Fibroblast of upper back skin (primary cell): ENCODE data around the gene CYP51A1.
"Not testable (repeated sequence)": the region's sequence is repeated elsewhere in the genome, so short reads cannot be mapped to it uniquely, and the experiment has no call there.

Experiments
- DNase-seq: peaks from one replicate; pipeline ENCODE4 v3.0.0-alpha.2; 2013

Gene CYP51A1

DNA sequence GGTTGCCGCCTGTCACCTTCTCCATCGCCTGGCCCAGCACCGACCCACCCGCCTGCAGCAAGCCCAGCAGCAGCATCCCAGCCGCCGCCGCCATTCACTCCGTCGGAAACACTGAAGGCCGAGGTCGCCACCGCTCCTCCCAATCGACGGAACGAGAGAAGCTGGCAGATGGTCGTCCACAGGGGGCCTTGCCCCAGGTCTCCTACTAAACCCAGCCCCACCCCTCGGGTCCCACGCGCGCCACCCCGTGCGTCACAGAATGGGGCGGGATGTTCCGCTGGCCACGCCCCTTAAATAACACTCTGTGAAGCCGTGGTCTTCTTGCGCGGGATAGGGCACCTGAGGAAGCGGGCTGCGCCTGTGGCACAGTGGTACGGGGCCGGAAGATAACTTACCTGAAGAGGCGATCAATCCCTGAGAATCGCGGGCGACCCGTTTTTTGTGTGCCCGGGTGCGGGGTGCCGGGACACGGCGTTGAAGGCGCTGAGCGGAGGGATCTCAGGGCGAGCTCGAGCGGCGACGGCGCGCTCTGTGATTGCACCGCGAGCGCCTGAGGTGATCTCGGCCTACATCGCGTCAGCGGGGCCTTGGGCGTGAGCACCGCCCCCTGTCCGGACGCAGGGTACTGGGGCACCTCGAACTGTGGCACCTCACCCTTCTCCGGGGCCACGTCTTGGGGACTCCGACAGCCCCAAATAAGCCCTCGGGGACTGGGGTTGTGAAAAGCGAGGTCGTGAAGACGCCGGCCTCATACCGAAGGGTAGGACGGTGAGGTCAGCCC lies at the start of gene CYP51A1:
CYP51A1 (minus strand) TSS at position 207 of the 781 bp plus-strand sequence; CDS start at position 94, 113 bp downstream.
- peak; percentile 91 for DNase-seq

DNA sequence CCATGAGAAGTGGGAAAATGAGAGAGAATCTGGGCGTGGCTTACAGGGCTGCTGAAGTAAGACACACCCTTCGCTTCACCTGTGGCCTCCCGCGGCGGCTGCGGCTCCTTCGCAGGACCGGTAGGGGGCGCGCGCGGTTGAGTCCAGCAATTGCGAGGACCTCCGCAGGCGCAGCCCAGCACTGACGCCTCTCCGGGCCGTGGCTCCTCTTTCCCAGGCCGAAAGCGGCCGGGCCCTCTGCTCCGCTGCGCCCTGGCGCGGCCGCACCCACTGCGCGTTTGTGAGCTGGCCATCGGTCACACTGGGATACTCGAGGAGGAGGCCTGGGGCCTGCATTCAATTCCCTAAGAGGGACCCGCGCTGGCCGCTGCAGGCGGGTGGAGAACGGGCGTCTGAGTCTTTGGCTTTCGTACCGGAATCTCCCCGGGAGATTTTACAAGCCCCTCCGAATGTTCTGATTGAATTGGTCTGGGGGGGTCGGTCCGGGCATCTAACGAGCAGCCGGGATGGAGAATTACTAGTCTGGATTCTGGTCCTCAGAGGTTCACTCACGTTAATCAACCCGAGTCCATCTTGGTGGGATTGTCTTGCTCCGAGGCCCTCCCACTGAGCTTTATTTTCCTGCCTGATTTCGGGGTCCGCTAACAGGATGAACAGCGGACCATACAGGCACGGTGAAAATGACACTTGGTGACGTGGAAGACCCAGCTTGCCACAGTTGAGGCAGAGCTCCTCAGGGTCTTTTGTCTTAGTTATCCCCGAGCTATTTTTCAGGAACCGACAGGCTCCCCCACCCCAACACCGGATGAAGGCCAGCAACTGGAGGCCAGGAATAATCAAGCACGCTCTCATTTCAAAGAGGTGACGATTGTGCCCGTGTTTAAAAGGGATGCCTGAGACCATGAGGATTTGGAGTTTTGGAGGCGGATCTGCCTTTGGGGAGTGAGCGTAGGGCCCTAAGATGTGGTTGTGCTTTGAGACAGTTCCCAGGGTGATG lies 44.9 kb upstream of the CYP51A1 start, which contains the start of gene LRRD1:
LRRD1 (minus strand) TSS at position 215 of the 997 bp plus-strand sequence. CDS start 13,940 bp downstream, outside the sequence.
- peak; percentile 78 for DNase-seq

DNA sequence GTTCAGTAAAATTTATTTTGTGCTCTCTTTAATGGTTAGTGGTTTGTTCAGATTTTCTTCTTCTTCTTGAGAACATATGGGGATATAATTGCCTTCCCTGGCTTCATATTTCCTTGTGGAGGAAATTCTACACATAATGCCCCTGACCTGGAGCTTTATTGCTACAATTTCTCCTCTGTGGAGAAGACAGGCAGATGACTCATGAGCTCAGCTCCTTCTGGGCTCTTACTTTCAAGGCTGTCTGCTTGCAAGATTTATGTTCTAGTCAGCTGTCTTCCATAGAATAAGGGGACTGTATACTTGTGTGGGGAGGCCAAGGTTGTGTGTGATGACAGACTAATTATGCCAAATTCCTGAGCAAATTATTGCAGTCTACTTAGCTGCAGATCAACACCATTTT lies 43.1 kb upstream of the CYP51A1 start:
- peak; percentile 95 for DNase-seq

DNA sequence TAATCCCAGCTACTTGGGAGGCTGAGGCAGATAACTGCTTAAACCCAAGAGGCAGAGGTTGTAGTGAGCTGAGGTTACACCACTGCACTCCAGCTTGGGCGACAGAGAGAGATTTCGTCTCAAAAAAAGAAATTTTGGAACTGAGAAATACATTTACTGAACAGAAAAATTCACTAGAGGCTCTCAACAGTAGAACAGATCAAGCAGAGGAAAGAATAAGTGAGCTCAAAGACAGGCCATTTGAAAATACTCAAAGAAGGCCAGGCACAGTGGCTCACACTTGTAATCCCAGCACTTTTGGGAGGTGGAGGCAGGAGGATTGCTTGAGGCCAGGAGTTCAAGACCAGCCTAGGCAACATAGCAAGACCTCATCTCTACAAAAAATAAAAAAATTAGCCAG lies 35.3 kb upstream of the CYP51A1 start:
- not testable (repeated sequence) for DNase-seq

DNA sequence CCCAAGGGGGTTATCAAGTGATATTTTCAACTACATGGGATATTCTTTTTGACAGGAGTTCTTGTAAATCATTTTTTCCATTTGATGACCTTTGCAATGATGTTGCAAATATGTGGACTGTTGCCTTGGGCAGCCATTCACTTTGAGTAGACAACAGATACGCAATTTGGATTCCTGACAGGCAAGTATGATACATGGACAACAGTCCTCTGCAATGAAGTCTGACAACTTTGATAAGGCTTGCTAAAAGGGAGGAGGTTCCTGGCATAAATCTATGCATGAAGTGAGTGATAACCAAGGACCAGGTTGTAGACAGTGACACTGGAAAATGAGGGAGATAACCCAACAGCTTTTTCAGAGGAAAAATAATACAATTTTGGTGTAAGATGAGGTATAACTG lies 27.0 kb upstream of the CYP51A1 start:
- no peak for DNase-seq

DNA sequence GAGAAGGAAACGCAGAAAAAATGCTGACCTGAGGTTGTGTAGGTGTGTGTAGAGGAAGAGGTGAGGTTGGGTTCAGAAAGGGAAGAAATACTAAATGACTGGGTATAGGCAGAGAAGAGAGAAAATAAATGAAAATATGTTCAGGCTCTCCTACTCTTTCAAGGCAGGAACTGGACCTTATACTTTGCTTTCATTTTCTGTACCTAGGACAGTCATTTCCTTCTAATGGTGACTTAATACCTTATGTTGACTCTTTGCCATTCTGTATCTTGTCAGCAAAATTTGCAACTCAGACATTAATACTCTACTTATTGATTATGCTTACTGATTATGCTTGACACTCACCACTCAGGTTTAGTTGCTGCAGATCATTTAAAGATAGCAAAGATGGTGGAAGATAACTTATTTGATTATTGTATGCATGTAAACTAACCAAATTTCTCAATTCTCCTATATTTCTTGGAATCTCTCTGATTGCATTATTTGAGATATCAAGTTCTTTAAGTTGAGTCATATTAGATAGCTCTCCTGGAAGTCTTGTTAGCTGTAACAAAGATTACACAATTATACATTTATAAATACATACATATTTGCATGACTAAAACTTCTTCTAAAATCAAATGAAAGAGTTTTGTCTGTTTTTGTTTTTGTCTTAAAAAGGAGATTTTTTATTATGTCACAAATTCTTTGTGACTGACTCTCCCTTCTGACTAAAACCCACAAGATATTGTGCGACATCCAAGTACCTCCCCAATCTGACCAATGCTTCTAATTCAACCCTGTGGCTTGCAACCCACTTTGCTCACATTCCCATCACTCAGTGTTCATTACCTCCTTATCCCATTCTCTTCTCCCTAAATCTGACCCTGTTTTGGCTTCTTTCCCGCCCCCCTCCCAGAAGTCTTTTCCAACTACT lies 24.6 kb upstream of the CYP51A1 start:
- peak; percentile 93 for DNase-seq

DNA sequence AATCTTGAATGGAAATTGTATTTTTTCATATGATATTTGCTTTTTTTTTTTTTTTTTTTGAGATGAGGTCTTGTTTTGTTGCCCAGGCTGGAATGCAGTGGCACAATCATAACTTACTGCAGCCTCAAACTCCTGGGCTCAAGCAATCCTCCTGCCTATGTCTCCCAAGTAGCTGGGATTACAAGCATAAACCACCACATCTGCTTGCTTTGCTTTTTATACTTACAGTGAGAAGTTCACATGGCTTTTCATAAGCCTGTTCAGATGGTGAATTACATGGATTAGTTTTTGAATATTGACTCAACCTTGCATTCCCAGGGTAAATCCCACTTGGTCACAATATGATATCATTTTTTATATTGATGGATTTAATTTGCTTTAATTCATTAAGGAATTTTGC lies 22.7 kb upstream of the CYP51A1 start:
- no peak for DNase-seq

DNA sequence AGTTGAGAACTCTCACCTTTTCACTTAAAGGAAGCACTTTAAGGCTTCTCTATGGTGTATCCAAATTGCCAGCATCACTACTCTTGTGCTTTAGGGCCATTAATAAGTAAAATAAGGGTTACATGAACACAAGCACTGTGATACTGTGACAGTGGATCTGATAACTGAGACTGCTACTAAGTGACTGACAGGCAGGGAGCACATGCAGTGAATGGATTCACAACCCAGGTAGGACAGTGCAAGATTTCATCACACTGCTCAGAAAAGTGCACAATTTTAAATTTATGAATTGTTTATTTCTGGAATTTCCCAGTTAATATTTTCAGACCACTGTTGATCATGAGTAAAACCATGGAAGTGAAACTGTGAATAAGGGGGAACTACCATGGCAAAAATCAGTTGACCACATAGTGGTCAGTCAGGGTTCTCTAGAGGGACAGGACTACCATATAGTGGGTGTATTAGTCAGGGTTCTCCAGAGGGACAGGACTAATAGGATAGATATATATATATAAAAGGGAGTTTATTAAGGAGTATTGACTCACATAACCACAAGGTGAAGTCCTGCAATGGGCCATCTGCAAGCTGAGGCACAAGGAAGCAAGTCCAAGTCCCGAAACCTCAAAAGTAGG lies 20.9 kb upstream of the CYP51A1 start:
- no peak for DNase-seq

DNA sequence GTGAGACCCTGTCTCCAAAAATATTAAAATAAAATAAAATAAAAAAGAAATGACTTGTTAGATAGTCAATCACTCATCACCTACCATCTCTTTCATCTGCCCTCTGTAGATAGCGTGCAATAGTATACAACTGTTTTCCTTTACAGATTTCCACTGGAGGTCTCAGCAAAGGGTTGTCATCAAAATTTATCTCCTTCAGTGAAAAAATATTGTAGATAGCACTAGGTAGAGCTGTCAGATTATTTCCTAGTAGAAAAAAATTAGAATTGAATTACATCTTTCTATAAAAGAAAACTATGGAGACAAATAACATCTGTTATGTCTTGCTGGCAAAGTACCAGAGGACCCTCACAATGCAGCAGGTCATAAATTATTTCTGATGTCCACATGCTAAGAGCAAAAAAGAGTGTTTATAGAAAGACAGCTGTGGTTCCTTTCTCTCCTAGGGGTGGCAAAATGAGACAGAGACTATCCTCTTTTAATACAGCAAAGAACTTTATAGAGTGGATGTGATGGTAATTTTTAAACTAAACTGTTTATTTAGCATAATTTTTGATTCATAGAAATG lies 16.3 kb upstream of the CYP51A1 start:
- no peak for DNase-seq

DNA sequence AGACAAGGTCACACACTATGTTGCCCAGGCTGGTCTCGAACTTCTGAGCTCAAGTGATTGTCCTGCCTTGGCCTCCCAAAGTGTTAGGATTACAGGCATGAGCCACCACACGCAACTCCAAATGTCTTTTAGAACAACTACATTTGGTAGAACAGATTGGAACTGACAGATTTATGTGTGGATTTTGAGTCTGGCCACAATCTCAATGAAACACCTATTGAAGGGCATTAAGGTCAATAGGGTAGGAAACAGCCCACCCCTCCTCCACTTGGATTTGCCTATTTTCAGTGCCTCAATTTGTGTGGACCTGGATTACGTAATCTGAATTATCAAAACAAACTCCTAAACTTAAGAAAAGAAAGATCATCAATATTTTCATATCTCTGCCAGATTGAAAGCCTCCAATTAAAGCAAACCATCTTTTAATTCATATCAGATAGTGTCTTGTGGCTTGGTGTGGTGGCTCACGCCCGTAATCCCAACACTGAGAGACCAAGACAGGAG lies 15.5 kb upstream of the CYP51A1 start:
- no peak for DNase-seq

DNA sequence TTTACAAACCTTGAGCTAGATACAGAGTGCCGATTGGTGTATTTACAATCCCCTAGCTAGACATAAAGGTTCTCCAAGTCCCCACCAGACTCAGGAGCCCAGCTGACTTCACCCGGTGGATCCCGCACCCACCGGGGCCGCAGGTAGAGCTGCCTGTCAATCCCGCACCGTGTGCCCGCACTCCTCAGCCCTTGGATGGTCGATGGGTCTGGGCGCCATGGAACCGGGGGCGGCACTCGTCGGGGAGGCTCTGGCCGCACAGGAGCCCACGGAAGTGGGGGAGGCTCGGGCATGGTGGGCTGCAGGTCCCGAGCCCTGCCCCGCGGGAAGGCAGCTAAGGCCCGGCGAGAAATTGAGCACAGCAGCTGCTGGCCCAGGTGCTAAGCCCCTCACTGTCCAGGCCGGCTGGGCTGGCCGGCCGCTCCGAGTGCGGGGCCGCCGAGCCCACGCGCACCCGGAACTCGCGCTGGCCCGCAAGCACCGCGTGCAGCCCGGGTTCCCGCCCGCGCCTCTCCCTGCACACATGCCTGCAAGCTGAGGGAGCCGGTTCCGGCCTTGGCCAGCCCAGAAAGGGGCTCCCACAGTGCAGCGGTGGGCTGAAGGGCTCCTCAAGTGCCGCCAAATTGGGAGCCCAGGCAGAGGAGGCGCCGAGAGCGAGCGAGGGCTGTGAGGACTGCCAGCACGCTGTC lies 9.1 kb upstream of the CYP51A1 start:
- DNase-seq = not testable (repeated sequence)

DNA sequence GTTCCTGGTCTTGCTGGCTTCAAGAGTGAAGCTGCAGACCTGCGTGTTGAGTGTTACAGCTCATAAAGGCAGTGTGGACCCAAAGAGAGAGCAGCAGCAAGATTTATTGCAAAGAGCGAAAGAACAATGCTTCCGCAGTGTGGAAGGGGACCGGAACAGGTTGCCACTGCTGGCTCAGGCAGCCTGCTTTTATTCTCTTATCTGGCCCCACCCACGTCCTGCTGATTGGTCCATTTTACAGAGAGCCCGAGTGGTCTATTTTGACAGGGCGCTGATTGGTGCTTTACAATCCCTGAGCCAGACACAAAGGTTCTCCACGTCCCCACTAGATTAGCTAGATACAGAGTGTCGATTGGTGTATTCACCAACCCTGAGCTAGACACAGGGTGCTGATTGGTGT lies 8.5 kb upstream of the CYP51A1 start:
- DNase-seq = not testable (repeated sequence)

DNA sequence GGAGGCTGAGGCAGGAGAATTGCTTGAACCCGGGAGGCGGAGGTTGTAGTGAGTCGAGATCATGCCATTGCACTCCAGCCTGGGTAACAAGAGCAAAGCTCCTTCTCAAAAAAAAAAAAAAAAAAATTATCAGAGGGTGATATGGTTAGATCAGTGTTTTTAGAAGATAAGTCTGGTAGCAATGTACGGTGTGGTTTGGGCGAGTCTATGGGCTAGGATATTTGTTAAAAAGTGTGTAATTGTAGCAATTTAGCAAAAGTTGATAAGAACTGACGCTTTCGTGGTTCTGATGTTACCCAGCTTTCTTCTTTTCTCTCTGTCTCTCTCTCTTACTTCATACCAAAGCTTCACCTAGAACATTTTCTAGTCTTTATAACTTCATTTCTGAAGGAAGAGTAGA lies 6.9 kb upstream of the CYP51A1 start:
- no peak for DNase-seq

DNA sequence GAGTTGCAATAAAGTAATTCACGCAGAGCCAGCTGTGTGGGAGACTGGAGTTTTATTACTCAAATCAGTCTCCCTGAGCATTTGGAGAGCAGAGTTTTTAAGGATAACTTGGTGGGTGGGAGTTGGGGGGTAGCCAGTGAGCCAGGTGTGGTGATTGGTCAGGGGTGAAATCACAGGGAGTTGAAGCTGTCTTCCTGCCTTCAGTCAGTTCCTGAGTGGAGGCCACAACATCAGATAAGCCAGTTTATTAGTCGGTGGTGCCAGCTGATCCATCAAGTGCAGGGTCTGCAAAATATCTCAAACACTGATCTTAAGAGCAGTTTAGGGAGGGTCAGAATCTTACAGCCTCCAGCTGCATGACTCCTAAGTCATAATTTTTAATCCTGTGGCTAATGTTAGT lies 3.3 kb upstream of the CYP51A1 start:
- no peak for DNase-seq

DNA sequence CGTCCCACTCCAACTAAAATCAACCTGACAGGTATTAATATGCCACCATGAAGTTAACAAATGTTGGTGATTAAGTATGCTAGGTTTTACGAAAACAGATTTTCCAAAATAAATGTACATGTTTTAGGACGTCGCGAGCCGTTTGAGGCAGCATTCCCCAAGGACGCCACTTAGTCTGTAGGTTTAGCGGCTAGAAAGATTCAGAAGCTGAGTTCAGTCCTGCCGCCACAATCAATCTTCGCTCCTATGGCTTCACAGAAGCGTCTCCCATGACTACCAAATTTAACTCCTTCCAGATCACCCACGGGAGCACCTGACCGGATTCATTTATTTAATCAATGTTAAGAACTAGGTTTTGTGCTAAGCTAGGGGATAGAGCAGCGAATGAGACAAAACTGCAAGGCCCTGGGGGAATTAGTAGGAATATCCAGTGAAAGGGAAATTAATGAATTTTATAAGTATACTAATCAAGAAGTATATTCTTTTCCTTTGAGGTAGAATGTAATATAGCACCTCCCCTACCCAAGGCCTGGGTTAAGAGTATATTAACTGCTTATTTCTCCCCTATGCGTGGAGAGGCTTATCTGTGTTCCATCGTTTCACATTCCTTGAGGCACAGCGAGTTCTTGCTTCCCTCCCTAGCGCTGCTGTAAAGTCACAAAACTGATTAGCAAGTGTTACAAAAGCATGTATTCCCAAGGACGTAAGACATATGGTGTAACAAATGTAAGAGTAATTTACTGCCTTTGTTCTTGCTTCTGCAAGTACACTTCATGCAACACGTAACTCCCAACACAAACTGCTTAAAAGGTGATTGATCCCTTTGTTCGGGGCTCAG lies 994 bp upstream of the CYP51A1 start:
- no peak for DNase-seq

DNA sequence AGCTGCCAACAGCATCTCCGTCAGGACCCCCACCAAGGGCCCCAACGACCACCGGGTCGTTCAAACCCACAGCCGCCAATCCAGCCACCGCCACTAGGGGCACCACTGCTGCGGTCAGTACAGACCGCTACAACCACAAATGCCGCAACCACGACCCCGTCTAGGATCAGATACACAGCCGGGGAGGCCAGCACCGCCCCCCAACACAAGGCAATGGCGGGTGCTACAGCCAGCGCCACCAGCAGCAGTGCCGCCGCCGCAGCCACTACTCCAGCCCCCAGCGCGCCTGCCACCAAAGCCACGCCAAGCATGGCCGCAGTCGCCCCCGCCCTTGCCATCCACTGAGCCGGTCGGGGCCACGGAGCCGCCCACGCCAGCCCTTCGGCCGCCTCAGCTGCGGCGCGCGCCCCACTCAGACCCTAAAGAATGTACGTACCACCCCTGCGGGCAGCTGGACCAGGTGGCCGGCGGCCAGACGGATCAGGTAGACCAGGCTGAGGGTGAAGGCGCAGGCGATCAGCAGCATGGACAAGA lies 473 bp downstream of the CYP51A1 start:
- peak; percentile 55 for DNase-seq

DNA sequence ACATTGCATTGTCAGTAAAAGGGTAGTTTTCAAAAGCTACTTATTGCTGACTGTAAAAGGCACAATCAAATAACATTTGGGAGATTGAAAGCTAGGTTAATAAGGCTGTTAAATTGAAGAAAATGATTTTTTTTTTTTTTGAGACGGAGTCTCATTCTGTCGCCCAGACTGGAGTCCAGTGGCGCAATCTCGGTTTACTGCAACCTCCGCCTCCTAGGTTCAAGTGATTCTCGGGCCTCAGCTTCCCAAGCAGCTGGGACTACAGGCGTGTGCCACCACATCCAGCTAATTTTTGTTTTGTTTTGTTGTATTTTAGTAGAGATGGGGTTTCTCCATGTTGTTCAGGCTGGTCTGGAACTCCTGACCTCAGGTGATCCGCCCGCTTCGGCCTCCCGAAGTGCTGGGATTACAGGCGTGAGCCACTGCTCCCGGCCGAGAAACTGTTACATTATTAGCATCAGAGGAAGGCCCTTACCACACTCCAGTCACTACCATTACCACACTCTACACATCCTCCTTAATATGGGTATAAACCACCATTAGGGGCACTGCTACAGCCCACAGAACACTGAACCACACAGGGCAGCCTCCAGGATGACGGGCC lies 1.0 kb downstream of the CYP51A1 start:
- DNase-seq = no peak

DNA sequence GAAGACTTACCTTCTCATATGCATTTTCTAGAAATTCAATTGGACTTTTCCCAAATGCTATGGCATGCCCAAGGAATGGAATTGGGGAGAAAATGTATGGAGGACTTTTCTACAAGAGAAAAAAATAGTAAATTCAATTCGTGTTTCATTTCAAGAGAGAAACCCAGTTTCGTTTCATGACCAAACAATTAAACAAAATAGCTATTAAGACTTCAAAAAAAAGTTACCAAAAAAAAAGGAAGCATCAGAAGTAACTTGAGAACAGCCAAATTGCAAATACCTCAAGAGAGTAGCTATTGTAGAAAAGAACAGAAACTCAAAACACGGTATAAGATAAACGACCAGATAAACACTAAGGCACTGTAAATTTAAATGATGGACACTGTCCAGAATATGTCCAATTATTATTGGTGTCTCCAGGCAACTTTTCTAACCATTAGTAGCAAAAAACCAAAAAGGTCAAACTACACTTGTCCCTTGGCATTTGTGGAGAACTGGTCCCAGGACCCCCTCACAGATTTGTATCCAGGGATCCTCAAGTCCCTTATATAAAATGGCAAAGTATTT lies 2.4 kb downstream of the CYP51A1 start:
- DNase-seq = no peak

DNA sequence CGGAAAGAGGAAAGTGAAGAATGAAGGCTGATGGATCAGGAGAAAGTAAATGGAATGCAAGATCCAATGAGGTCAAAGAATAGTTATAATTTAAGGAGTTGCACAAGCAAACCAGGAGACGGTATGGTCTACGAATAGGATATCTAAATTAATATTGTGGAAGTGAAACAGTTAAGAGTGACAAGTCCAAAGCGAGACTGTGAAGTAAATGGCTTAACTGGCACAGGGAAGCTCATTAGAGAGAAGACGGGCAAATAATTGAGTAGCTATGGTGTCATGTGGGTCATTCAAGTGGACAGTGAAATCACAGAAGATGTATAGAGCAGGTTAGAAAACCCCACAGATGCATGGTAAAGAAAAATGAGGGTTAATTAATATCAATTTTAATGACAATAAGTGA lies 3.2 kb downstream of the CYP51A1 start:
- no peak for DNase-seq
